ENCODE data around the gene MOGAT1. TPM values are rescaled to one million over a fixed set of nuclear protein-coding genes. Genes with fewer than 3 reads are reported as not detected.
"Not testable (repeated sequence)": the region's sequence is repeated elsewhere in the genome, so short reads cannot be mapped to it uniquely, and the experiment has no call there.

Gene MOGAT1
- total RNA-seq, 1 donor from 2014 or later, result not detected

DNA sequence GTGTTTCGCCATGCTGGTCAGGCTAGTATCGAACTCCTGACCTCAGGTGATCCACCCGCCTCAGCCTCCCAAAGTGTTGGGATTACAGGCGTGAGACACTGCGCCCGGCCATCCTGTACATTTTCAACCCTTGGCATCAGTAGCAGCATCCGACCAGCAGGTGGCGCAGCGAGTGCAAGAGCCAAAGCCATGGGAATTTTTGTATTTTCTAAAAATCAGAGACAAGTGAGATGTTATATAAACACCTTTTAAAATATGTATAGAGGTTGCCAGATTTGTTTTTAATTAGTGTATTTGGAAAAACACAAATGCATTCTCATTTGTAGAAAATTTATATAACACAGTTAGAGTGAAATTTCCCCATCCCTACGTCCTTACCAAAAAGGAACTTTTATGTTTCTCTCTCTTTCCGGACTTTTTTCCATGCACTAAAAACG, 36.8 kb downstream of the MOGAT1 start:
- peaks cover 8 to 13% (median 11%) of the 10 kb centered on the region in 3 donors for H3K4me1 ChIP-seq (ENCODE audit: control insufficient read depth in 3 of 3, insufficient read depth in 3 of 3, low read length in 3 of 3)
- H3K27me3 ChIP-seq (ENCODE audit: control insufficient read depth in 3 of 3, insufficient read depth in 3 of 3, low read length in 3 of 3), result no peaks in the 10 kb centered on the region
- H3K9ac ChIP-seq (ENCODE audit: low read depth in 1 of 3, low read length in 3 of 3), result peak overlapping the region in 1 of 3 donors; percentile 80
- H3K36me3 ChIP-seq (ENCODE audit: control insufficient read depth in 3 of 3, insufficient read depth in 3 of 3, low read length in 3 of 3), result no peaks in the 10 kb centered on the region
- H3K9me3 ChIP-seq (ENCODE audit: control insufficient read depth in 3 of 3, low read length in 3 of 3), result no peaks in the 10 kb centered on the region
- no peak overlapping the region for H3K27ac ChIP-seq (ENCODE audit: low read depth, low read length)
- H3K4me3 ChIP-seq (ENCODE audit: low read length in 3 of 3), result peak overlapping the region in 1 of 3 donors; percentile 17

DNA sequence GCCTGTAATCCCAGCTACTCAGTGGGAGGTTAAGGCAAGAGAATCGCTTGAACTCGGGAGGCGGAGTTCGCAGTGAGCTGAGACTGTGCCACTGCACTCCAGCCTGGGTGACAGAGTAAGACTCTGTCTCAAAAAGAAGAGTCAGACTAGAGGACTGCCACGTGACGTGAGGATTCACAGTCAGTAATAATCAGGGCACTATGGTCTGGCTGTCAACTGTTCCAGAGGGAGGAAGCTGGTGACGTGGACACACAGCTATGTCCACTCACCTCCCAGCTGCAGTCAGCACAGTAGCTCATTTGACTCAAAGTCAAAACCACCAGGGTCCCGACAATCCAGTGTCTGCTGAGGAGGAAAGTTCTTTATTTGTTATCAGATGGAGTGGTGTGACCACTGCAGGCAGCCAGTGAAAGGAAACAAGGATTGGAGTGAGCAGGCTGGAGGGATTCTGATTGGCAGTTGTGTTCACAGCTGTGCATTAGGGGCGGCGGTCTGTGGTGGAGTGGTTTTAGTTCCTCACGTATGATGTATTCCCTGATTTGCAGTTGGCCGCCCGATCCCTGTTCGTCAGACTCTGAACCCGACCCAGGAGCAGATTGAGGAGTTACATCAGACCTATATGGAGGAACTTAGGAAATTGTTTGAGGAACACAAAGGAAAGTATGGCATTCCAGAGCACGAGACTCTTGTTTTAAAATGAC, 37.9 kb downstream of the MOGAT1 start:
- no peaks in the 10 kb centered on the region for H3K9me3 ChIP-seq (ENCODE audit: control insufficient read depth in 3 of 3, low read length in 3 of 3)
- no peaks in the 10 kb centered on the region for H3K27me3 ChIP-seq (ENCODE audit: control insufficient read depth in 3 of 3, insufficient read depth in 3 of 3, low read length in 3 of 3)
- no peaks in the 10 kb centered on the region for H3K36me3 ChIP-seq (ENCODE audit: control insufficient read depth in 3 of 3, insufficient read depth in 3 of 3, low read length in 3 of 3)
- peaks cover 14 to 19% (median 17%) of the 10 kb centered on the region in 3 donors for H3K4me1 ChIP-seq (ENCODE audit: control insufficient read depth in 3 of 3, insufficient read depth in 3 of 3, low read length in 3 of 3)
- H3K27ac ChIP-seq (ENCODE audit: low read depth, low read length), result peak overlapping the region; percentile 82
- peak overlapping the region; percentile 41 to 80 (median 80) for H3K9ac ChIP-seq (ENCODE audit: low read depth in 1 of 3, low read length in 3 of 3)
- H3K4me3 ChIP-seq (ENCODE audit: low read length in 3 of 3), result peak overlapping the region; percentile 49 to 72 (median 72)

- no peak overlapping the region for H3K27ac ChIP-seq (ENCODE audit: low read depth, low read length)
Measured at GRCh38 chr2:222710736-222711135, 39.3 kb downstream of the MOGAT1 start.

DNA sequence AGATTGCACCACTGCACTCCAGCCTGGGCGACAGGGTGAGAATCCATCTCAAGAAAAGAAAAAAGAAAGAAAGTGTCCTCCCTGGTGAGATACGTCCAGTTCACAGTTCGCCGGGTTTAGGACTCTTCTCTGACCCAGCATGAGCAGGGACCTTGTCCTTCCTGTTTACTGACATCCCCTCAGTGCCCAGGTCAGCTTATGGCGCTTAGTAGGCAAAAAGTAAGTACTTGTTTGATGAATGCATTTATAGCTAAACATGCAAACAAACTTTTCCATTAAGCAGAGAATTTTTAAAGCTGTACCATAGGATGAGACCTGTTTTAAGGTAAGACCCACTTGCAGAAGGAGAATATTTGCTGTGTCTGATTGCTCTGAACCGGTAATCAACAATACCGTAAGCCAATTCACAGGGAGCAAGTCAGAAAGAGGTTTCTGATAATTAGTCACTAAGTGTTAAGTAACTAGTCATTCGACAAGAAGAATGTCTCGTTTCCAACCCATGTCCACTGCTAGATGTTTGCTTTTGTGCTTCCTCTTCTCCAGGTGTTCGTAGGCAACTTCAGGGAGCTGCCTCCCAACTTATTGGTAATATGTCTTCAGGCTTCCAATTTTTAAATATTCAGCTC, 40.0 kb downstream of the MOGAT1 start:
- Histone ChIP-seq H3K9ac (ENCODE audit: low read depth in 1 of 3, low read length in 3 of 3) (no peak overlapping the region), H3K27ac (ENCODE audit: low read depth, low read length) (no peak overlapping the region), H3K9me3 (ENCODE audit: control insufficient read depth in 3 of 3, low read length in 3 of 3) (no peaks in the 10 kb centered on the region), H3K27me3 (ENCODE audit: control insufficient read depth in 3 of 3, insufficient read depth in 3 of 3, low read length in 3 of 3) (no peaks in the 10 kb centered on the region), H3K4me1 (ENCODE audit: control insufficient read depth in 3 of 3, insufficient read depth in 3 of 3, low read length in 3 of 3) (peaks cover 24 to 31% (median 26%) of the 10 kb centered on the region in 3 donors), H3K36me3 (ENCODE audit: control insufficient read depth in 3 of 3, insufficient read depth in 3 of 3, low read length in 3 of 3) (no peaks in the 10 kb centered on the region), H3K4me3 (ENCODE audit: low read length in 3 of 3) (no peak overlapping the region)

More at GRCh38 chr2:222710736-222711135, 39.3 kb downstream of the MOGAT1 start:
- Histone ChIP-seq H3K4me3 (ENCODE audit: low read length in 3 of 3) (no peak overlapping the region), H3K4me1 (ENCODE audit: control insufficient read depth in 3 of 3, insufficient read depth in 3 of 3, low read length in 3 of 3) (peaks cover 21 to 26% (median 25%) of the 10 kb centered on the region in 3 donors), H3K27me3 (ENCODE audit: control insufficient read depth in 3 of 3, insufficient read depth in 3 of 3, low read length in 3 of 3) (no peaks in the 10 kb centered on the region), H3K36me3 (ENCODE audit: control insufficient read depth in 3 of 3, insufficient read depth in 3 of 3, low read length in 3 of 3) (no peaks in the 10 kb centered on the region), H3K9ac (ENCODE audit: low read depth in 1 of 3, low read length in 3 of 3) (no peak overlapping the region), H3K9me3 (ENCODE audit: control insufficient read depth in 3 of 3, low read length in 3 of 3) (no peaks in the 10 kb centered on the region)

GRCh38 chr2:222713002-222713401, 41.5 kb downstream of the MOGAT1 start:
- no peaks in the 10 kb centered on the region for H3K9me3 ChIP-seq (ENCODE audit: control insufficient read depth in 3 of 3, low read length in 3 of 3)
- no peaks in the 10 kb centered on the region for H3K36me3 ChIP-seq (ENCODE audit: control insufficient read depth in 3 of 3, insufficient read depth in 3 of 3, low read length in 3 of 3)
- H3K4me3 ChIP-seq (ENCODE audit: low read length in 3 of 3), result no peak overlapping the region
- no peak overlapping the region for H3K9ac ChIP-seq (ENCODE audit: low read depth in 1 of 3, low read length in 3 of 3)
- no peaks in the 10 kb centered on the region for H3K27me3 ChIP-seq (ENCODE audit: control insufficient read depth in 3 of 3, insufficient read depth in 3 of 3, low read length in 3 of 3)
- H3K27ac ChIP-seq (ENCODE audit: low read depth, low read length), result no peak overlapping the region
- H3K4me1 ChIP-seq (ENCODE audit: control insufficient read depth in 3 of 3, insufficient read depth in 3 of 3, low read length in 3 of 3), result peaks cover 24 to 26% (median 25%) of the 10 kb centered on the region in 3 donors

DNA sequence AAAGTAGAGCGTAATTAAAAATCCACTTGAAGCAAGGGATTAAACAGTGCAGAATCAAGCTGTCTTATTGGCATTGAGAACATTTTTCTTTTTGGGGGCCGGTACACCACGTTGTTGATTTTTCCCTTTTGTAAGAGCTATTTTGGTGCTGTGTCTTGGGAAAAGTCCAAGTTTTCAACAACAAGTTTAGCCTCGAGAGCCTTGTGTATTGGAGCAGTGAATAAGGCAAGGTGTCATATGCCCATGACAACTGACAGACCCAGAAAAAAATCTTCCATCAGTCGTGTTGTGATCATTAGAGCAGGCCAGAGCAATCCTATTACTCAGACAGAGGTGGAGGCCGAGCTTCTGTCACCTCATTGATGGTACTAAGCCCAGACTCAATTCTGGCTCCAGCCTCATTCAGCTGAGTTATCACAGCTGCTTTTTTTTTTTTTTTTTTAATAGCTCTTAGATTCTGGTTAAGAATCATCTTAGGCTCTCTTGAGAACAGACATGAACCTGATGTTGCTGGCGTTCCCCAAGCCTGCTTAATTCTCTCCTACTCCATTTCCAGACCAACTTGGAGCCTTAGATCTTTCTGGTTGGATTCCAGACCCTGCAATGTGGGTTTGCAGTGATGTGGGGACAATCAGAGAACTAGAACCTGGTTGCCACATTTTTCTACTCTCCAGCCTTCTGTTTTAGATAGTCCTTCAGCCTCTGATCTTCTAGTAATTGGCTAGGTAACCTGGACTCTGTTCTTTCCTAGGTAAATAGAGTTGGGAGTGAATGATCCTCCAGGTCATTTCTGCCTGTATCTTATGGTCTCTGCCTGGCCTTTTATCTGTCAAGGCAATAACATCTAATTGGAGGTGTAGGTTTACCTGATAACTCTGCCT, 43.1 kb downstream of the MOGAT1 start:
- Histone ChIP-seq H3K9ac (ENCODE audit: low read depth in 1 of 3, low read length in 3 of 3) (no peak overlapping the region), H3K9me3 (ENCODE audit: control insufficient read depth in 3 of 3, low read length in 3 of 3) (no peaks in the 10 kb centered on the region), H3K27me3 (ENCODE audit: control insufficient read depth in 3 of 3, insufficient read depth in 3 of 3, low read length in 3 of 3) (no peaks in the 10 kb centered on the region), H3K4me1 (ENCODE audit: control insufficient read depth in 3 of 3, insufficient read depth in 3 of 3, low read length in 3 of 3) (peaks cover 15 to 18% (median 16%) of the 10 kb centered on the region in 3 donors), H3K36me3 (ENCODE audit: control insufficient read depth in 3 of 3, insufficient read depth in 3 of 3, low read length in 3 of 3) (no peaks in the 10 kb centered on the region), H3K4me3 (ENCODE audit: low read length in 3 of 3) (no peak overlapping the region), H3K27ac (ENCODE audit: low read depth, low read length) (peak overlapping the region; percentile 73)

DNA sequence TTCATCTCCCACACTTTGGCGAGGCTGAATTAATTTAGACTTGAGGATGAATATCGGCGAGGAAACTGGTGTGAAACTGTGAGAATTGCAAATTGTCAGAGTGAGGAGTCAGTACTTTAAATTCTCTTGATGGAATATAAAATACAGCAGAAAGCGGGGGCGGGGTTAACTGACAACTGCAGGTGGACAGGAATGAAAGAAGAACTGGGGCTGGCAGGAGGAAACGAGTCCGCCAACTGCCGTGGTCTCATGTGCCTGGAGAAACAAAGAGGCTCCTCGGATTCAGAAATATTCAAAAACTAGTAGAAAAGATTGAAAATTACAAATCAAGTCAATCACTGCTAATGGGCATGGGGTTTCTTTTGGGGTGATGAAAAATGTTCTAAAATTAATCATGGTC, 44.3 kb downstream of the MOGAT1 start:
- Histone ChIP-seq H3K27me3 (ENCODE audit: control insufficient read depth in 3 of 3, insufficient read depth in 3 of 3, low read length in 3 of 3) (no peaks in the 10 kb centered on the region), H3K27ac (ENCODE audit: low read depth, low read length) (peak overlapping the region; percentile 37), H3K36me3 (ENCODE audit: control insufficient read depth in 3 of 3, insufficient read depth in 3 of 3, low read length in 3 of 3) (no peaks in the 10 kb centered on the region), H3K4me3 (ENCODE audit: low read length in 3 of 3) (peak overlapping the region in 1 of 3 donors; percentile 16), H3K9me3 (ENCODE audit: control insufficient read depth in 3 of 3, low read length in 3 of 3) (no peaks in the 10 kb centered on the region), H3K9ac (ENCODE audit: low read depth in 1 of 3, low read length in 3 of 3) (peak overlapping the region in 2 of 3 donors; percentile 3 to 29), H3K4me1 (ENCODE audit: control insufficient read depth in 3 of 3, insufficient read depth in 3 of 3, low read length in 3 of 3) (peaks cover 15 to 18% (median 16%) of the 10 kb centered on the region in 3 donors)

DNA sequence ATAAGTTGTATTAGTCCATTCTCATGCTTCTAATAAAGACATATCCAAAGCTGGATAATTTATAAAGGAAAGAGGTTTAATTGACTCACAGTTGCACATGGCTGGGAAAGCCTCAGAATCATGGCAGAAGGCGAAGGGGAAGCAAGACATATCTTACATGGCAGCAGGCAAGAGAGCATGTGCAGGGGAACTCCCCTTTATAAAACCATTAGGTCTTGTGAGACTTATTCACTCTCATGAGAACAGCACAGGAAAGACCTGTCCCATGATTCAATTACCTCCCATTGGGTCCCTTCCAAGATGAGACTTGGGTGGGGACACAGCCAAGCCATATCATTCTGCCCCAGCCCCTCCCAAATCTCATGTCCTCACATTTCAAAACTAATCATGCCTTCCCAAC, 48.3 kb downstream of the MOGAT1 start:
- H3K27ac ChIP-seq (ENCODE audit: low read depth, low read length); H3K4me1 ChIP-seq (ENCODE audit: control insufficient read depth in 3 of 3, insufficient read depth in 3 of 3, low read length in 3 of 3); H3K27me3 ChIP-seq (ENCODE audit: control insufficient read depth in 3 of 3, insufficient read depth in 3 of 3, low read length in 3 of 3); H3K9ac ChIP-seq (ENCODE audit: low read depth in 1 of 3, low read length in 3 of 3); H3K36me3 ChIP-seq (ENCODE audit: control insufficient read depth in 3 of 3, insufficient read depth in 3 of 3, low read length in 3 of 3); H3K9me3 ChIP-seq (ENCODE audit: control insufficient read depth in 3 of 3, low read length in 3 of 3); H3K4me3 ChIP-seq (ENCODE audit: low read length in 3 of 3): not testable (repeated sequence)

DNA sequence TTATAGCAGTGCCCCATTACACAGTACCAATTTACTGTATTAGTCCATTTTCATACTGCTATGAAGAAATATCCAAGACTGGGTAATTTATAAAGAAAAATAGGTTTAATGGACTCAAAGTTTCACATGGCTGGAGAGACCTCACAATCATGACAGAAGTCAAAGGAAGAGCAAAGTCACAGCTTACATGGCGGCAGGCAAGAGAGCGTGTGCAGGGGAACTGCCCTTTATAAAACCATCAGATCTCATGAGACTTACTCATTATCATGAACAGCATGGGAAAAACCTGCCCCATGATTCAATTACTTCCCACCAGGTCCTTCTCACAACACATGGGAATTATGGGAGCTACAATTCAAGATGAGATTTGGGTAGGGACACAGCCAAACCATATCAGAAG, 50.1 kb downstream of the MOGAT1 start:
- H3K36me3 ChIP-seq (ENCODE audit: control insufficient read depth in 3 of 3, insufficient read depth in 3 of 3, low read length in 3 of 3); H3K27me3 ChIP-seq (ENCODE audit: control insufficient read depth in 3 of 3, insufficient read depth in 3 of 3, low read length in 3 of 3); H3K4me3 ChIP-seq (ENCODE audit: low read length in 3 of 3); H3K4me1 ChIP-seq (ENCODE audit: control insufficient read depth in 3 of 3, insufficient read depth in 3 of 3, low read length in 3 of 3); H3K27ac ChIP-seq (ENCODE audit: low read depth, low read length); H3K9me3 ChIP-seq (ENCODE audit: control insufficient read depth in 3 of 3, low read length in 3 of 3); H3K9ac ChIP-seq (ENCODE audit: low read depth in 1 of 3, low read length in 3 of 3): not testable (repeated sequence)

Data from skeletal muscle tissue (tissue), 4 donors.